GM12892 (cell line): ENCODE data around the gene STAU1.

Experiments
- POLR2A ChIP-seq: IDR thresholded peaks from 2 replicates; pipeline ENCODE4 v1.6.1; 2011; ENCODE audit warnings: low read depth, low read length, control low read depth
- TAF1 ChIP-seq: IDR thresholded peaks from 2 replicates; pipeline ENCODE4 v1.6.1; 2011; ENCODE audit warnings: low read depth, mild to moderate bottlenecking, control low read depth, low read length, borderline replicate concordance

DNA sequence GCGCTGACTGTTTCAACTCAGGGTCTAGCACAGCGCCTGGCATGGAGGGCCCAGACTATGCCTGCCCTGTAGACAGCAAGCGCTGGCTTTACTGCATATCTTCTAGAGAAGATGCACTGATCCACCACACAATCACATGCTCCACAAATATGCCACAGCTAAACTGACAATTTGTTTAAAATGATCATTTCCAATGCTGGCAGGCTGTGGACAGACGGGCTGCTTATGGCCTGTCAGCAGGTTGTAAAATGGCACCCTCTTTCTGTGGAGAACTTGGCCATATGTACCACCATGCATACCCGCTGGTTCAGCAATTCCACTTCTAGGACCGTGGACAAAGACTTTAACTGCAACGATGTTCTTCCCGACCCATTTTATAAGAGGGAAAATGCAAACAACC lies 40.8 kb downstream of the STAU1 start:
- TF ChIP-seq TAF1 (no peak), POLR2A (no peak)
